Mononuclear cell (primary cell): ENCODE data around the gene AK5. TPM values are rescaled to one million over a fixed set of nuclear protein-coding genes. Genes with fewer than 3 reads are reported as not detected.
"Not testable (repeated sequence)": the region's sequence is repeated elsewhere in the genome, so short reads cannot be mapped to it uniquely, and the experiment has no call there.

Experiments
- H3K27me3 ChIP-seq: 2 replicates; pipeline ENCODE4 v1.6.0; 2011; ENCODE audit warnings: low read length, control low read depth; ENCODE audit not compliant: insufficient read depth
- H3K4me1 ChIP-seq: 2 replicates; pipeline ENCODE4 v1.5.1; 2011; ENCODE audit warnings: mild to moderate bottlenecking, low read length, control low read depth; ENCODE audit not compliant: insufficient read depth
- H3K4me3 ChIP-seq: 2 replicates; pipeline ENCODE4 v1.5.1; 2011; ENCODE audit warnings: mild to moderate bottlenecking, low read length, moderate library complexity
- H3K9me3 ChIP-seq: 2 replicates; pipeline ENCODE4 v1.5.1; 2011; ENCODE audit warnings: low read depth, mild to moderate bottlenecking, control low read depth, low read length
- total RNA-seq: library from RNA; depleted of rRNA; stranded (reverse); fragments of >200 nt; gene quantifications from one replicate; pipeline ENCODE4 v1.2.3, GENCODE V29; 2012

Gene AK5
- total RNA-seq, 1 donor = 16.3 TPM

GRCh38 chr1:77276941-77277340 lies 4.9 kb upstream of the AK5 start:
- Histone ChIP-seq H3K4me3 (no peak overlapping the region), H3K9me3 (no peaks in the 10 kb centered on the region), H3K4me1 (peaks cover 24% of the 10 kb centered on the region), H3K27me3 (peaks cover 51% of the 10 kb centered on the region)

- H3K4me3 ChIP-seq = no peak overlapping the region
- H3K4me1 ChIP-seq = peaks cover 39% of the 10 kb centered on the region
- H3K9me3 ChIP-seq = no peaks in the 10 kb centered on the region
- peaks cover 80% of the 10 kb centered on the region for H3K27me3 ChIP-seq
Observed at GRCh38 chr1:77279929-77280328, 1.9 kb upstream of the AK5 start.

GRCh38 chr1:77280962-77281361 lies 857 bp upstream of the AK5 start:
- Histone ChIP-seq H3K4me3 (no peak overlapping the region), H3K27me3 (peaks cover 85% of the 10 kb centered on the region), H3K9me3 (no peaks in the 10 kb centered on the region), H3K4me1 (peaks cover 39% of the 10 kb centered on the region)

GRCh38 chr1:77282187-77282865 lies 507 bp downstream of the AK5 start:
- H3K4me1 ChIP-seq = peaks cover 39% of the 10 kb centered on the region
- H3K4me3 ChIP-seq = peak overlapping the region; percentile 34
- peaks cover 75% of the 10 kb centered on the region for H3K27me3 ChIP-seq
- no peaks in the 10 kb centered on the region for H3K9me3 ChIP-seq

DNA sequence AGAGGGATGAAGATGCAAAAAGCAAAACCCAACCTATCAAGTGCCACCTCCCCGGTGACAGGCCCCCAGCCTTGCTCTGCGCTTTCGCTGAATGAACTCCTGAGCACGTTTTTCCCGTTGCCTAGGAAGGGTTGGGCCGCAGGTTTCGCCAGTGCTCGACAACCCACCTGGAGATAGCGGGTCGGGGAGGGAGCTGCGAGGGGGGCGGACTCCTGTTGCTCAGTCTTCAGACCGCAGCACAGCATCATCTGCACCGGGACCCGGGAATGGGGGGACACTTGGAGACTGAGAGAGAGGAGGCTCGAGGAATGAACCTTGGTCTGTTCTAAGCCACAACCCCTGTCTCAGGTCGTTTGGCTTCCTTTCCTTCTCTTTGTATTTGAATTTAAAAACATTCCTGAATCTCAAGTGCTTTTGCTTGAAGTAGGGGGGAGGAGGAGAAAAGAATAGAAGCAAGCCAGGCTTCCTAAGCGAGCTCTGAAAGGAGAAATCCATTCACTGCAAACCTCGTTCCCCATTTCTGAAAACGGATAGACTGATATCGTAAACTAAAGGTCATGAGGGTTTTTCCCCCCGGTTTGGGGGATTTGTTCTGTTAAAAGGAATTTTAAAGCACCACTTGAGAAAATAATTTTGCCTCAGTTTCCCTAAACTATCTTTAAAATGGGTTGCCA lies 1.2 kb downstream of the AK5 start:
- Histone ChIP-seq H3K4me3 (peak overlapping the region; percentile 34), H3K4me1 (peaks cover 39% of the 10 kb centered on the region), H3K27me3 (peaks cover 69% of the 10 kb centered on the region)

GRCh38 chr1:77283701-77284425 lies 2.0 kb downstream of the AK5 start:
- Histone ChIP-seq H3K9me3 (no peaks in the 10 kb centered on the region), H3K4me1 (peaks cover 39% of the 10 kb centered on the region), H3K27me3 (peaks cover 60% of the 10 kb centered on the region), H3K4me3 (no peak overlapping the region)

More for the DNA sequence above, 1.2 kb downstream of the AK5 start:
- no peaks in the 10 kb centered on the region for H3K9me3 ChIP-seq

- H3K4me3 ChIP-seq = no peak overlapping the region
- H3K27me3 ChIP-seq = peaks cover 35% of the 10 kb centered on the region
- H3K4me1 ChIP-seq = peaks cover 9% of the 10 kb centered on the region
- H3K9me3 ChIP-seq = no peaks in the 10 kb centered on the region
Observed at GRCh38 chr1:77287535-77287934, 5.7 kb downstream of the AK5 start.

DNA sequence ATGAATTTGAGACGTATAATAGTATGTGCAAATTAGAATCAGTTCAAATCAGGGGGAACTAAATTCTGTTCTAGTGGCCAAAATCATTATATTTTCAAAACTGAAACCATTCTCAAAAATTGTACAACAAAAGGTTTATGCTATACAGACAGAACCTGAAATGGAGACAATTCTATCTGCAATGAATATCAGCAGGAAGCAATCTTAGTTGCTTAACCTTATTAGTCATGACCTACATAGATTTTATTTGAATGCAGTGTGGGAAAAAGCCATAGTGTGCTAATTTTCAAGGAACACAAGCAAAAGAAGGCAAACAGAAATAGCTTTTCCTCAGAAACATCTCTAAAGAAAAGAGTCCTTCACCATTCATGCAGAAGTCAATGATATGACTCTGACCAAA lies 6.5 kb downstream of the AK5 start:
- Histone ChIP-seq H3K4me1 (peaks cover 1% of the 10 kb centered on the region), H3K4me3 (no peak overlapping the region), H3K27me3 (peaks cover 28% of the 10 kb centered on the region), H3K9me3 (no peaks in the 10 kb centered on the region)

- no peak overlapping the region for H3K4me3 ChIP-seq
- H3K9me3 ChIP-seq = no peaks in the 10 kb centered on the region
- no peaks in the 10 kb centered on the region for H3K4me1 ChIP-seq
Observed at GRCh38 chr1:77290576-77290975, 8.8 kb downstream of the AK5 start.

DNA sequence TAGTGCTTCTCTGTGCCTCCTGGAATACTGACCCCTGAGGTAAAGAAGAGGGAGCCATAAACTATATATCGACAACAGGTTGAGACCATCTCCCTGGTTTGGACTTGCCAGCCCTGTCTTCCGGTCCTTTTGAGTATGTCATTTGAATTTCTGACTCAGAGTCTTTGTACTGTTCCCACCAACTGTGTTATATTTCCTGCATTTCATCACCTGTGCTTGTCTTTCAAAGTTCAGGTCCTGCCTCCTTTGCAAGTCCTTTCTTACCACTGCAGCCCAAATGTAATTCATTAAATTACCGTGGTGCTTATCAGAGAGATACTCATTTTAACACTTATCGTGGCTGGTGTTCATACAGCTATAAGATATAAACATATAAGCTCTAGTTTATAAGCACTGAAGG lies 10.7 kb downstream of the AK5 start:
- Histone ChIP-seq H3K4me3 (no peak overlapping the region), H3K4me1 (no peaks in the 10 kb centered on the region), H3K9me3 (no peaks in the 10 kb centered on the region), H3K27me3 (no peaks in the 10 kb centered on the region)

More at GRCh38 chr1:77290576-77290975, 8.8 kb downstream of the AK5 start:
- H3K27me3 ChIP-seq = peaks cover 6% of the 10 kb centered on the region

DNA sequence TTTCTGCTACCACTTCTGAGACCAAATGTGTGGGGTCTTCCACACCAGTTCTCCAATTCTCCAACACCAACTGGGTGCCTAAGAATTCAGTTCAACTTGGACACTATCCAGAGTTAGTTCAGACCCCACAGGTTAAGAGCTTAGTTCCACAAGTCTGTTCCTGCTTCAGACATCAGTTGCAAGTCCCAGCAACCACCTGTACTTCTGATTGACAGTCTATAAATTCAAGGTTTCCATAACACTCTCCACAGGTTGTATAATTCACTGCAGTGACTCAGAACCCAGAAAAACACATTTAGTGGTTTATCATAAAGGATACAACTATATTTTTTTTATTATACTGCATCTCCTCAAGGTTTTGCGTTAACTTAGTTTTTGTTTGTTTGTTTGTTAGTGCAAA lies 18.7 kb downstream of the AK5 start:
- Histone ChIP-seq H3K4me3 (no peak overlapping the region), H3K27me3 (no peaks in the 10 kb centered on the region), H3K4me1 (no peaks in the 10 kb centered on the region), H3K9me3 (no peaks in the 10 kb centered on the region)

DNA sequence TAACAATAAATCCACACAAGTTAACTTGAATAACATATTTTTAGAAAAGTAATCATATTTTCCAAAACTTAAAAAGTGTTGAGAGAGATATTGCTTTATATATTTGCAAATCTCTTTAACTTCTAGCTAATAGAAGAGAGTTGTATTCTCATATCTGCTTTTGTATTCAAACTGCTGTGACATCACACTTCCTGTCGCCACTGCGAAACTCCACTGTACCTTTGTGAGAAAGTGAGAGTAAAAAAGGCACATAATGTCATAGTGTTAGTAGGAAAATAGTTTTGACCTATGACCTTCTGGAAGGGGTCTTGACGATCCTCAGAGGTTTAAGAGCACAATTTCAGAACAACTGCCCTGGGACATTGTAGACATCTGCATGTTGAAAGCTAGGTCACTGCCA lies 21.6 kb downstream of the AK5 start:
- Histone ChIP-seq H3K27me3 (no peaks in the 10 kb centered on the region), H3K4me3 (no peak overlapping the region), H3K9me3 (no peaks in the 10 kb centered on the region), H3K4me1 (no peaks in the 10 kb centered on the region)

- H3K27me3 ChIP-seq = no peaks in the 10 kb centered on the region
- H3K4me1 ChIP-seq = peaks cover 15% of the 10 kb centered on the region
- no peaks in the 10 kb centered on the region for H3K9me3 ChIP-seq
- no peak overlapping the region for H3K4me3 ChIP-seq
Observed at GRCh38 chr1:77308889-77309621, 27.2 kb downstream of the AK5 start.

GRCh38 chr1:77310924-77311323 lies 29.1 kb downstream of the AK5 start:
- H3K9me3 ChIP-seq = no peaks in the 10 kb centered on the region
- peaks cover 15% of the 10 kb centered on the region for H3K4me1 ChIP-seq
- no peaks in the 10 kb centered on the region for H3K27me3 ChIP-seq
- H3K4me3 ChIP-seq = no peak overlapping the region

DNA sequence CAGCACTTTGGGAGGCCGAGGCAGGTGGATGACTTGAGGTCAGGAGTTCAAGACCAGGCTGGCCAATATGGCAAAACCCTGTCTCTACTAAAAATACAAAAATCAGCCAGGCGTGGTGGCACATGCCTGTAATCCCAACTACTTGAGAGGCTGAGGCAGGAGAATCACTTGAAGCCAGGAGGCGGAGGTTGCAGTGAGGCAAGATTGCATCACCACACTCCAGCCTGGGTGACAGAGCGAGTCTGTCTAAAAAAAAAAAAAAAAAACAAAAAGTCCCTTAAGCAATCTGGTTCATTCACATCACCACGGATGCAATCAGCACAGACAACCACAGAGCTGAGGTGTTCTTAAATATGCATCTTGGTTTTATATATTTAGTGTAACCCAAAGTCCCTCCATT lies 30.5 kb downstream of the AK5 start:
- peaks cover 15% of the 10 kb centered on the region for H3K4me1 ChIP-seq
- not testable (repeated sequence) for H3K27me3 ChIP-seq, H3K4me3 ChIP-seq, H3K9me3 ChIP-seq
